Forelimb muscle (tissue), 1 donor: ENCODE measurements around the gene FATE1. TPM values are rescaled to one million over a fixed set of nuclear protein-coding genes. Genes with fewer than 3 reads are reported as not detected.

Experiments
- DNase-seq: peaks from one replicate; pipeline ENCODE4 v3.0.0-alpha.2; 2013; ENCODE audit warnings: low read depth
- polyA plus RNA-seq: library from polyadenylated mRNA; unstranded; fragments of 120-200 nt; gene quantifications from one replicate; pipeline ENCODE4 v1.2.1, GENCODE V29; 2013; ENCODE audit not compliant: insufficient read length

The FATE1 gene
- polyA plus RNA-seq, 1 donor = 1.2 TPM

DNA sequence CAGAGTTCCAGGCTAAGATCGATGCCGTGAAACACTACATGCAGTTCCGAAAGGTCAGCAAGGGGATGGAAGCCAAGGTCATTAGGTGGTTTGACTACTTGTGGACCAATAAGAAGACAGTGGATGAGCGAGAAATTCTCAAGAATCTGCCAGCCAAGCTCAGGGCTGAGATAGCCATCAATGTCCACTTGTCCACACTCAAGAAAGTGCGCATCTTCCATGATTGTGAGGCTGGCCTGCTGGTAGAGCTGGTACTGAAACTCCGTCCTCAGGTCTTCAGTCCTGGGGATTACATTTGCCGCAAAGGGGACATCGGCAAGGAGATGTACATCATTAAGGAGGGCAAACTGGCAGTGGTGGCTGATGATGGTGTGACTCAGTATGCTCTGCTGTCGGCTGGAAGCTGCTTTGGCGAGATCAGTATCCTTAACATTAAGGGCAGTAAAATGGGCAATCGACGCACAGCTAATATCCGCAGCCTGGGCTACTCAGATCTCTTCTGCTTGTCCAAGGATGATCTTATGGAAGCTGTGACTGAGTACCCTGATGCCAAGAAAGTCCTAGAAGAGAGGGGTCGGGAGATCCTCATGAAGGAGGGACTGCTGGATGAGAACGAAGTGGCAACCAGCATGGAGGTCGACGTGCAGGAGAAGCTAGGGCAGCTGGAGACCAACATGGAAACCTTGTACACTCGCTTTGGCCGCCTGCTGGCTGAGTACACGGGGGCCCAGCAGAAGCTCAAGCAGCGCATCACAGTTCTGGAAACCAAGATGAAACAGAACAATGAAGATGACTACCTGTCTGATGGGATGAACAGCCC, 28.0 kb downstream of the FATE1 start:
- DNase-seq = no peak

GRCh38 chrX:151745651-151746050, 29.8 kb downstream of the FATE1 start:
- DNase-seq = no peak

DNA sequence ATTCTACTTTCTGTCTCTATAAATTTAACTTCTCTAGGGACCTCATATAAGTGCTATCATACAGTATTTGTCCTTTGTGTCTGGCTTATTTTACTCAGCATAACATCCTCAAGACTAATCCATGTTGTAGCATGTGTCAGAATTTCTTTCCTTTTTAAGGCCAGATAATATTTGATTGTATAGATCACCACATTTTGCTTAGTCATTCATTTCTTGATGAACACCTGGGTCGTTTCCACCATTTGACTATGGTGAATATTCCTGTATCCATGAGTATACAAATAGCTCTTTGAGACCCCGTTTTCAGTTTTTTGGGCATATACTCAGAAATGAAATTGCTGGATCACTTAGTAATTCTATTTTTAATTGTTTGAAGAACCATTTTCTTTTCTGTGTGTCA, 30.7 kb downstream of the FATE1 start:
- no peak for DNase-seq

DNA sequence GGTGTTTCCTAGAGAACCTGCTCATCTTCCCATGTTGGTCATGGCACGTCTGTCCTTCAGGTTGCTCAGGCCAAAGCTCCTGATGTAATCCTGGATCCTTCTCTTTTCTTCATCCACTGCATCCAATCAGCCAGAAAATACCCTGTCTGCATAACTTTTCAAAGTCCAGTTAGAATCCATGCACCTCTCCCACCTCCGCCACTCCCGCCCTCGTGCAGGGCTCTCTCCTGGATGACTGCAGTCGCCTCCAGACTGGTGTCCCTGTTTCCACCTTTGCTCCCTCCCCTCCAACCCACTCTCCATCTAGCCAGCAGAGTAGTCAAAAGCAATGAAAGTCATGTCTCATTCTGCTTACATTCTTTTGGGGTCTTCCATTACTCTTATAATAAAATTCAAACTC, 34.7 kb downstream of the FATE1 start:
- no peak for DNase-seq

DNA sequence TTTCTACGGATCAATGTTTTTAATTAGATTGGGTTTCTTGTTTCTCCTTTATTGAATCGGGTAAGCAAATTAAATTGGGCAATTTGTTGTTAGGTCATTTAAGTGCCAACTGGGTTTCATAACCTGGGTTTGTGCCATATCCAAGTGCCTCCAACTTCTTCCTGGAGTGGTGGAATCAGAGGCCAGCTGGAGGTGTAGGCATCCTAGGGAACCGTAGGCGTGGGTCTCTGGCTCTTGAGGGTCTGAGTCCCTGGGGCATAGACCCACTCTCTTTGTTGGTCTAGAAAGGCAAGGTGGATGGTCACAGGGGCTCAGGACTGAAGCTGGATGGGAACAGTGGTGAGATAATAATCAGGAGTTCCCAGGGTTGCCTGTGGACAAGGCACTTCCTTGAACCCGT, 37.0 kb downstream of the FATE1 start:
- no peak for DNase-seq

GRCh38 chrX:151753313-151754046, 37.6 kb downstream of the FATE1 start:
- peak; percentile 29 for DNase-seq

- no peak for DNase-seq
Measured at GRCh38 chrX:151754047-151754429, 38.2 kb downstream of the FATE1 start.

GRCh38 chrX:151754641-151755215, 38.9 kb downstream of the FATE1 start:
- DNase-seq = peak; percentile 40

DNA sequence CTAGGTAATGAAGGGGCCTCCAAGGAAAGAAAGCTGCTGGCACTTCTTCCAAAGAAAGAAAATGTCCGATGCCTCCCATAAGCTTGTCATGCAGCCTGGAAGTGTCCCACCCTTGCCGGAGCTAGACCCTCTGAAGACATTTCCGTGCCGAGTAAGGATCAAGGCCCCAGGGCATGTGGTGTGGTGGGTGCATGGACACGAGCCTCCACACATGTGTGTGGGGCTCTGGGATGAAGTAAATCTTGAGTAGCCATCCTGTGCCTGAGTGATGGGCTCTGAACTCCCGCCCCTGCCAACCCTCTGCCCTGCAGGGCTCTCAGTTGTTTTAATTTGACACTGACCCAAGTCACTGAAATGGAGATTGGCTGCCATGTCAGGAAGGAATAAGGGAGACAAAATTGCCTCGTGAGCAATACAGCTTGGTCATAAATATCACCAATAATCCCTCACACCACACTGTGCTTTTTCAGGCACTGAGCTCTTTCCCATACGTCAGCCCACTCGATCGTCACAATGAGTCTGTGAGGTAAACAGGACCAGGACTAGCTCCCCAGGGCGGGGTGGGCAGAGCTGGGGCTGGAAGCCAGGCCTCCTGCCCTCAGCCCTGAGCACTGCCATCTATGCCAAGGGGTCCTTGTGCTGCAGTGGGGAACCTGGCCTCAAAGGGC, 43.3 kb downstream of the FATE1 start:
- no peak for DNase-seq

GRCh38 chrX:151762802-151763201, 47.0 kb downstream of the FATE1 start:
- DNase-seq = no peak

- DNase-seq = no peak
Measured at GRCh38 chrX:151763711-151764110, 47.9 kb downstream of the FATE1 start.

DNA sequence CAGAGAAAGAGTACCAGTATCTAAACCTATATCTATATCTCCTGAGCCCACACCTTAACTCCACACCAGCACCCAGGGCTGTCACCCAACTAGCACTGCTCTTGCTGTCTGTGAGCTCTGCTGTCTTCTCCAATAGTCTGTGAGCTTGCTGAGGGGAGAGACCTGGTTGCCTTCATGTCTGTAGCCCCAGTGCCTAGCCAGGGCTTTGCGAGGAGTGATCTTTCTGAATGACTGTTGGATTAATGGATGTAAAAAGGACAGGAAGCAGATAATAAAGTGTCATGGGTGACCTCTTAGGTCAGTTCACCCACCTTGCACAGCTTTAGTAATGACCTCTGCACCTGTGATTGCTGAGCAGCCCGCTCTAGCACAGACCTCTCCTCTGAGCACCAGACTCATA, 49.2 kb downstream of the FATE1 start:
- DNase-seq = no peak

DNA sequence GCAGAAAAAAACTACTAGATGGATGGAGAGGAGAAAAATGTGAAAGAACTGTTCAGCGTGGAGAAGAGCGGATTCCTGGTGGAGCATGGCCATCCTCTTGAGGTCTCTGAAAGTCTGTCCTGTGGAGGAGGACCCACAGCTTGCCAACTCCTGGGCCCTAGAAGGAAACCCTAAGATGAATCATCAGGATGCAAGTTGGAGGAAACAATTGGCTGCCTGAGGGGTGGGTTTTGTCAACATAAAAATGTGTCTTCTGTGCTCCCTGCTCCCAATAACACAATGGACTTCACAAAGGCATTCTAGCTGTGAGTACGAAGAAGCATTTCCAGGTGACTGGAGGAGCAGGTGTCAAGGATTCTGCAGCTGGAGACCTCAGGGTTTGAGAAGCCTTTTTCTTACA, 55.9 kb downstream of the FATE1 start:
- DNase-seq = no peak

Other genes starting within 250 kb of the FATE1 start
- 0.08 TPM for gene PASD1, start 152.4 kb upstream of the FATE1 start, polyA plus RNA-seq
- 28.6 TPM for gene PRRG3, start 20.6 kb upstream of the FATE1 start, polyA plus RNA-seq
- gene CNGA2, start 18.7 kb downstream of the FATE1 start, polyA plus RNA-seq = not detected
- not detected for gene MAGEA4, start 196.9 kb downstream of the FATE1 start, polyA plus RNA-seq